Measurements from ENCODE around the gene CYP11A1.

DNA sequence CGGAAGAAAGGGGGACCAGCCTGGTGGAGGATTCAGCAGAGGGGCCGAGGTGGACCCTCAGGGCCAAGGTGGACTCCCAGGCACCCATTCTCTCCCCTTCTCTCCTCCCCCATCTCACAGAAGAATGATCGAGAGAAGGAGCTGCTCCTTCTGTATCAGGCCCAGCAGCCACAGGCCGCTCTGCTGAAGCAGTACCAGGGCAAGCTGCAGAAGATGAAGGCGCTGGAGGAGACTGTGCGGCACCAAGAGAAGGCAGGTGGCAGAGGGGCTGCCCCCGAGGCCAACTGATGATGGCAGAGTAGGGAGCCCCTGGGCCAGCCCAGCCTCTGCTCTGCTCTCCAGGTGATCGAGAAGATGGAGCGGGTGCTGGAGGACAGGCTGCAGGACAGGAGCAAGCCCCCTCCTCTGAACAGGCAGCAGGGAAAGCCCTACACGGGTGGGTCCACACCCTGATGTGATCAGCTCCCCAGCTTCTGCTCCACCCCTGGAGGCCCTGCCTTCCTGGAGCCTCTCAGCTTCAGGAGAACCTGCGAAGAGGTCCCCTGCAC is 36.5 kb downstream of the CYP11A1 start:
- no peak for TF ChIP-seq JUND (IDR thresholded peaks at IDR 0.05; ENCODE audit: low read depth, low read length)
- no peak for TF ChIP-seq CREB1 (IDR thresholded peaks at IDR 0.05; ENCODE audit: low read depth)
- TF ChIP-seq SIN3A (IDR thresholded peaks at IDR 0.05; ENCODE audit: low read depth, low read length), result no peak
- no peak for TF ChIP-seq ZNF274 (IDR thresholded peaks at IDR 0.05; ENCODE audit: insufficient read depth, insufficient read length)
- no peak for TF ChIP-seq PML (IDR thresholded peaks at IDR 0.05; ENCODE audit: low read length)
- TF ChIP-seq, protein P1, sequence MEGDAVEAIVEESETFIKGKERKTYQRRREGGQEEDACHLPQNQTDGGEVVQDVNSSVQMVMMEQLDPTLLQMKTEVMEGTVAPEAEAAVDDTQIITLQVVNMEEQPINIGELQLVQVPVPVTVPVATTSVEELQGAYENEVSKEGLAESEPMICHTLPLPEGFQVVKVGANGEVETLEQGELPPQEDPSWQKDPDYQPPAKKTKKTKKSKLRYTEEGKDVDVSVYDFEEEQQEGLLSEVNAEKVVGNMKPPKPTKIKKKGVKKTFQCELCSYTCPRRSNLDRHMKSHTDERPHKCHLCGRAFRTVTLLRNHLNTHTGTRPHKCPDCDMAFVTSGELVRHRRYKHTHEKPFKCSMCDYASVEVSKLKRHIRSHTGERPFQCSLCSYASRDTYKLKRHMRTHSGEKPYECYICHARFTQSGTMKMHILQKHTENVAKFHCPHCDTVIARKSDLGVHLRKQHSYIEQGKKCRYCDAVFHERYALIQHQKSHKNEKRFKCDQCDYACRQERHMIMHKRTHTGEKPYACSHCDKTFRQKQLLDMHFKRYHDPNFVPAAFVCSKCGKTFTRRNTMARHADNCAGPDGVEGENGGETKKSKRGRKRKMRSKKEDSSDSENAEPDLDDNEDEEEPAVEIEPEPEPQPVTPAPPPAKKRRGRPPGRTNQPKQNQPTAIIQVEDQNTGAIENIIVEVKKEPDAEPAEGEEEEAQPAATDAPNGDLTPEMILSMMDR (IDR thresholded peaks at IDR 0.05 in 2 of 3, conservative IDR thresholded peaks at IDR 0.05 in 1 of 3; ENCODE audit: control insufficient read depth in 2 of 3, extremely low read depth in 1 of 3, insufficient read depth in 1 of 3, low read depth in 3 of 3, low read length in 3 of 3), result no peak
